IPS-NIHi7 (cell line): ENCODE results near the gene HNF4A.
"Not testable (repeated sequence)": the region's sequence is repeated elsewhere in the genome, so short reads cannot be mapped to it uniquely, and the experiment has no call there.

Experiments used
- DNase-seq: peaks from one replicate; pipeline ENCODE4 v3.0.0; 2012; ENCODE audit warnings: mixed read lengths; ENCODE audit errors: extremely low spot score

The HNF4A gene

GRCh38 chr20:44468044-44468782 is 112.7 kb downstream of the HNF4A start:
- no peak for DNase-seq

- no peak for DNase-seq
Measured at GRCh38 chr20:44470327-44470726, 114.8 kb downstream of the HNF4A start.

- DNase-seq, result no peak
Measured at GRCh38 chr20:44471481-44471882, 116.0 kb downstream of the HNF4A start.

- not testable (repeated sequence) for DNase-seq
Measured at GRCh38 chr20:44472283-44472682, 116.8 kb downstream of the HNF4A start.

GRCh38 chr20:44475372-44475693 is 119.8 kb downstream of the HNF4A start:
- no peak for DNase-seq

GRCh38 chr20:44475694-44476560 is 120.4 kb downstream of the HNF4A start, which contains the start of gene TTPAL:
TSS of gene TTPAL (plus strand) at chr20:44475874. CDS start at chr20:44480000, 4,126 bp downstream.
- DNase-seq, result peak; percentile 97

- DNase-seq, result no peak
Measured at GRCh38 chr20:44477151-44477550, 121.7 kb downstream of the HNF4A start.

GRCh38 chr20:44478206-44478605 is 122.7 kb downstream of the HNF4A start:
- no peak for DNase-seq

GRCh38 chr20:44479643-44480042 is 124.1 kb downstream of the HNF4A start:
- no peak for DNase-seq

GRCh38 chr20:44480097-44480496 is 124.6 kb downstream of the HNF4A start:
- no peak for DNase-seq

GRCh38 chr20:44481719-44482416 is 126.4 kb downstream of the HNF4A start:
- DNase-seq, result no peak

- no peak for DNase-seq
Measured at GRCh38 chr20:44483112-44483511, 127.6 kb downstream of the HNF4A start.
